Duodenal mucosa (tissue), 2 donors: ENCODE measurements around the gene ANKRD13C.

Experiments
- H3K27ac ChIP-seq: one replicate; pipeline ENCODE4 v1.7.0; 2013; ENCODE audit warnings: low read depth, low read length
- H3K27me3 ChIP-seq, 2 donors: one replicate each; pipeline ENCODE4 v1.7.0; 2013; ENCODE audit warnings: low read length in 2 of 2, control low read depth in 1 of 2; ENCODE audit not compliant: insufficient read depth in 2 of 2, control insufficient read depth in 1 of 2
- H3K36me3 ChIP-seq, 2 donors: one replicate each; pipeline ENCODE4 v1.7.0; 2013; ENCODE audit warnings: low read length in 2 of 2, control low read depth in 1 of 2; ENCODE audit not compliant: insufficient read depth in 2 of 2, control insufficient read depth in 1 of 2
- H3K4me1 ChIP-seq, 2 donors: one replicate each; pipeline ENCODE4 v1.7.0; 2013; ENCODE audit warnings: low read length in 2 of 2, control low read depth in 1 of 2; ENCODE audit not compliant: insufficient read depth in 2 of 2, control insufficient read depth in 1 of 2
- H3K4me3 ChIP-seq, 2 donors: one replicate each; pipeline ENCODE4 v1.7.0; 2013; ENCODE audit warnings: low read length in 2 of 2, low read depth in 1 of 2
- H3K9ac ChIP-seq, 2 donors: one replicate each; pipeline ENCODE4 v1.7.0; 2013; ENCODE audit warnings: low read length in 2 of 2, low read depth in 1 of 2
- H3K9me3 ChIP-seq, 2 donors: one replicate each; pipeline ENCODE4 v1.7.0; 2013; ENCODE audit warnings: low read length in 2 of 2, control low read depth in 1 of 2; ENCODE audit not compliant: control insufficient read depth in 1 of 2

Gene ANKRD13C

DNA sequence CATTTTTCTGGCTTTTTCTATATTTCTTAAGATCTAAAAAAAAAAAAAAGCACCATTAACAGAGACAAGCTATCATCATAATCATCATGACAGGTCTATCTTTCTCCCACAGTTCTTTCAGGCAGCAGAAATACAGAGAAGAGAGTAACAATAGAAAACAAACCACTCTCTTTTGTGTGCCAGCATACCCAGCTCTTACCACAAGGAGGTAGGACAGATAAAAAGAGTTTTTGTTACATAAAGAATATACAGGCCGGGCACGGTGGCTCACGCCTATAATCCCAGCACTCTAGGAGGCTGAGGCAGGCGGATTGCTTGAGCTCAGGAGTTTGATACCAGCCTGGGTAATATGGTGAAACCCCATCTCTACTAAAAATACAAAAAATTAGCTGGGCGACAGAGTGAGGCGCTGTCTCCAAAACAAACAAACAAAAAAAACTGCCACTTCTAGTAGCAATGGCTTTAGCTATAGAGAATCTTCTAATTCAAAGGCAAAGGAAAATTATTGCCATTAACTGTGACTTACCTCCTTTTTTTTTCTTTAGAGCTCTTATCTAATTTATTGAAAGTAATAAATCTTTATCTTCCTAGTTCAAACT lies 39.7 kb downstream of the ANKRD13C start:
- Histone ChIP-seq H3K9me3 (no peaks in the 10 kb centered on the region), H3K9ac (no peak overlapping the region), H3K36me3 (peaks cover 0 to 3% of the 10 kb centered on the region in 2 donors), H3K4me3 (no peak overlapping the region), H3K27ac (no peak overlapping the region), H3K4me1 (peaks cover 0 to 4% of the 10 kb centered on the region in 2 donors), H3K27me3 (no peaks in the 10 kb centered on the region)

DNA sequence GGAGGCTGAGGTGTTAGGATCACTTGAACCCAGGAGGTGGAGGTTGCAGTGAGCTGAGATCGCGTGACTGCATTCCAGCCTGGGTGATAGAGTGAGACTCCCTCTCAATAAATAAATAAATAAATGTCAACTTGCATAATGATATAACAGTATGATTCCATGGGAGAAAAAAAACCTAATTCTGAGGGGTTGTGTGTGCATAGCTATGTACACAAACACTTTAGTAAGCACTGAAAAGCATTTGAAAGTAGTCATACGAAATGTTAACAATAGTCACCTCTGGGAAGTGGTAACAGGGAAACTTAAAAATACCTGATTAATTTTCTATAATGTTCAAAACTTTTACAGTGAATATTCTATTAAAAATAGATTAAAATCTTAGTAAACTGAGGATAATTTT lies 43.2 kb downstream of the ANKRD13C start:
- no peaks in the 10 kb centered on the region for H3K9me3 ChIP-seq
- no peak overlapping the region for H3K27ac ChIP-seq
- no peaks in the 10 kb centered on the region for H3K27me3 ChIP-seq
- no peaks in the 10 kb centered on the region for H3K4me1 ChIP-seq
- H3K4me3 ChIP-seq, result no peak overlapping the region
- H3K36me3 ChIP-seq, result peaks cover 4 to 12% of the 10 kb centered on the region in 2 donors
- H3K9ac ChIP-seq, result no peak overlapping the region

GRCh38 chr1:70299472-70299871 lies 55.0 kb downstream of the ANKRD13C start:
- no peak overlapping the region for H3K27ac ChIP-seq
- H3K27me3 ChIP-seq, result no peaks in the 10 kb centered on the region
- no peaks in the 10 kb centered on the region for H3K4me1 ChIP-seq
- H3K4me3 ChIP-seq, result no peak overlapping the region
- no peaks in the 10 kb centered on the region for H3K9me3 ChIP-seq
- H3K36me3 ChIP-seq, result peaks cover 11 to 27% of the 10 kb centered on the region in 2 donors
- H3K9ac ChIP-seq, result no peak overlapping the region

GRCh38 chr1:70295749-70296148 lies 58.8 kb downstream of the ANKRD13C start:
- Histone ChIP-seq H3K4me3 (no peak overlapping the region), H3K36me3 (peaks cover 11 to 53% of the 10 kb centered on the region in 2 donors), H3K27ac (no peak overlapping the region), H3K9ac (no peak overlapping the region), H3K27me3 (no peaks in the 10 kb centered on the region), H3K9me3 (no peaks in the 10 kb centered on the region), H3K4me1 (no peaks in the 10 kb centered on the region)

GRCh38 chr1:70293186-70293843 lies 61.2 kb downstream of the ANKRD13C start:
- Histone ChIP-seq H3K36me3 (peaks cover 7 to 32% of the 10 kb centered on the region in 2 donors), H3K4me3 (no peak overlapping the region), H3K27ac (no peak overlapping the region), H3K9me3 (no peaks in the 10 kb centered on the region), H3K27me3 (no peaks in the 10 kb centered on the region), H3K4me1 (no peaks in the 10 kb centered on the region), H3K9ac (no peak overlapping the region)

DNA sequence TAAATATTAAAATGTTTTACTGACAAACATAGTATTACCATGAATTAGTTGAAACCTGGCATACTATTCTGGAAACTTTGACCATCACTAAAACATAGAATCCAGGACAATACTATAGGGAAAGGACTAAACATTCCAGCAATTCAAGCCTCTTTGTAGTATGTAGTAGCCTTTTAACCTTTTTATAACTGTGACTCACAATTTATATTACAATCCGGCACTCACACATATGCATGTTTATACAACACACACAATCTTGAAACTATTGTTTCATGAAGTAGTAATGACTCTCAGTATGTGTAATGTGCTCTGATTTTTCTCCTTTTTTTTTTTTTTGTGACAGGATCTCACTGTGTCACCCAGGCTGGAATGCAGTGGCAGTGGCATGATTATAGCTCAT lies 64.3 kb downstream of the ANKRD13C start:
- no peak overlapping the region for H3K9ac ChIP-seq
- peaks cover 3 to 34% of the 10 kb centered on the region in 2 donors for H3K36me3 ChIP-seq
- no peak overlapping the region for H3K27ac ChIP-seq
- H3K9me3 ChIP-seq, result no peaks in the 10 kb centered on the region
- no peak overlapping the region for H3K4me3 ChIP-seq
- H3K27me3 ChIP-seq, result no peaks in the 10 kb centered on the region
- H3K4me1 ChIP-seq, result no peaks in the 10 kb centered on the region

DNA sequence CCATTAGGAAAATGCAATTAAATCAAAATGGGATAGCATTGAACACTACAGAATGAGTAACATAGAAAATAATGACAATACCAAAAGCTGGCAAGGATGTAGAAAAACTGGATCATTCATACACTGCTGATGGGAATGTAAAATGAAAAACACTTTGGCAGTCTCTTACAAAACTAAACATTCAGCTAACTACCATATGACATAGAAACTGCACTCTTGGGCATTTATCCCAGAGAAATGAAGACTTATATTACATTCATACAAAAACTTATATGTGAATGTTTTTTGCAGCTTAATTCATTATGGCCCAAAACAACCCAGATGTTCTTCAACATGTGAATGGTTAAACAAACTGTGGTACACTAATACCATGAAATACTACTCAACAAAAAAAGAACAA lies 66.4 kb downstream of the ANKRD13C start:
- peaks cover 3 to 16% of the 10 kb centered on the region in 2 donors for H3K36me3 ChIP-seq
- no peaks in the 10 kb centered on the region for H3K27me3 ChIP-seq
- H3K9ac ChIP-seq, result no peak overlapping the region
- no peaks in the 10 kb centered on the region for H3K9me3 ChIP-seq
- no peak overlapping the region for H3K4me3 ChIP-seq
- H3K27ac ChIP-seq, result no peak overlapping the region
- H3K4me1 ChIP-seq, result no peaks in the 10 kb centered on the region

- Histone ChIP-seq H3K27me3 (no peaks in the 10 kb centered on the region), H3K9ac (no peak overlapping the region), H3K4me3 (no peak overlapping the region), H3K36me3 (peaks cover 3 to 11% of the 10 kb centered on the region in 2 donors), H3K9me3 (no peaks in the 10 kb centered on the region), H3K4me1 (no peaks in the 10 kb centered on the region), H3K27ac (no peak overlapping the region)
Measured at GRCh38 chr1:70286453-70286852, 68.1 kb downstream of the ANKRD13C start.

- Histone ChIP-seq H3K36me3 (peaks cover 8 to 10% of the 10 kb centered on the region in 2 donors), H3K27ac (no peak overlapping the region)
Measured at GRCh38 chr1:70284366-70284765, 70.2 kb downstream of the ANKRD13C start.

GRCh38 chr1:70278710-70279109 lies 75.8 kb downstream of the ANKRD13C start:
- peaks cover 6 to 9% of the 10 kb centered on the region in 2 donors for H3K36me3 ChIP-seq
- no peak overlapping the region for H3K27ac ChIP-seq
- H3K9me3 ChIP-seq, result no peaks in the 10 kb centered on the region
- no peaks in the 10 kb centered on the region for H3K27me3 ChIP-seq
- no peaks in the 10 kb centered on the region for H3K4me1 ChIP-seq
- H3K4me3 ChIP-seq, result no peak overlapping the region
- no peak overlapping the region for H3K9ac ChIP-seq

More at GRCh38 chr1:70284366-70284765, 70.2 kb downstream of the ANKRD13C start:
- no peaks in the 10 kb centered on the region for H3K27me3 ChIP-seq
- H3K9ac ChIP-seq, result no peak overlapping the region
- no peaks in the 10 kb centered on the region for H3K4me1 ChIP-seq
- no peaks in the 10 kb centered on the region for H3K9me3 ChIP-seq
- H3K4me3 ChIP-seq, result no peak overlapping the region
